Calu3 (cell line): ENCODE data around the gene NPAT. TPM values are rescaled to one million over a fixed set of nuclear protein-coding genes. Genes with fewer than 3 reads are reported as not detected.

Experiments used
- BruUV-seq: library from RNA; stranded (reverse); fragments of 400-500 nt; replicated peaks from 2 replicates; lab custom pipeline; 2021; lab: Mats Ljungman, UMichigan
- CTCF ChIA-PET: fragments of 300-600 bp; sonication (Branson Sonifier 250); formaldehyde crosslinking; loops from one replicate; lab custom pipeline; 2022; ENCODE audit warnings: antibody characterized with exemption; lab: Charles Lee
- DNase-seq: peaks from one replicate; pipeline ENCODE4 v3.0.0; 2022
- H3K27ac Mint-ChIP-seq: one replicate; pipeline ENCODE4 v1.8.0; 2022; ENCODE audit warnings: mixed read lengths; ENCODE audit not compliant: unreplicated experiment
- H3K27me3 Mint-ChIP-seq: one replicate; pipeline ENCODE4 v1.8.0; 2022; ENCODE audit warnings: mixed read lengths; ENCODE audit not compliant: unreplicated experiment
- H3K36me3 Mint-ChIP-seq: one replicate; pipeline ENCODE4 v1.8.0; 2022; ENCODE audit warnings: mild to moderate bottlenecking, moderate library complexity, mixed read lengths; ENCODE audit not compliant: insufficient read depth, unreplicated experiment
- H3K4me1 Mint-ChIP-seq: one replicate; pipeline ENCODE4 v1.8.0; 2022; ENCODE audit warnings: mild to moderate bottlenecking, low read depth, mixed read lengths; ENCODE audit not compliant: unreplicated experiment
- H3K4me3 Mint-ChIP-seq: one replicate; pipeline ENCODE4 v1.8.0; 2022; ENCODE audit warnings: mild to moderate bottlenecking, low read depth, moderate library complexity, mixed read lengths; ENCODE audit not compliant: unreplicated experiment
- H3K9me3 Mint-ChIP-seq: one replicate; pipeline ENCODE4 v1.8.0; 2022; ENCODE audit warnings: low read depth, mixed read lengths; ENCODE audit not compliant: unreplicated experiment
- intact Hi-C: fragments of 100-400 bp; cut with micrococcal nuclease; formaldehyde crosslinking; loops from one replicate; pipeline ENCODE4 v1.10.0; 2022; ENCODE audit not compliant: unreplicated experiment
- total RNA-seq: library from RNA; stranded (reverse); gene quantifications from 2 replicates; pipeline ENCODE4 v1.2.3, GENCODE V29; 2022
- TF ChIP-seq, protein P1 (sequence below): fragments of 200-600 bp; IDR thresholded peaks from one replicate; pipeline ENCODE4 v1.8.0; 2022; ENCODE audit warnings: antibody characterized with exemption; ENCODE audit not compliant: unreplicated experiment

NPAT gene
- total RNA-seq, 1 experiment from 2014 or later, result 11.5 TPM

DNA sequence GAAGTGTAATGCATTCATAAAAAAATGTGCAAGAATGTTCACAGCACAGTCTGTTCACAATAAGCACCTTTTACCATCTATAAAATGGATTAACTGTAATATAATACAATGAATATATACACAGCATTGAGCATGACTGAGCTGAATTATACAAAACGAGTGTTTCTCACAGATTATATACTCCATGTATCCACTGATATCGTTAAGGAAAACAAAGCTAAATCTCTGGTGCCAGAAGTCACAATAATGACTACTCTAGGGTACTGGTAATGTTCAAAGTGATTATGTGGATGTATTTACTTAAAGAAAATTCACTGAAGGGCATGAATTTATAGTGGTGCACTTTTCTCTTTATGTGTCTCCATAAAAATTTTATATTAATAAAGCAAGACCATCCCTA lies 67.8 kb downstream of the NPAT start:
- no peak overlapping the region for H3K27ac Mint-ChIP-seq
- DNase-seq, result no peak

DNA sequence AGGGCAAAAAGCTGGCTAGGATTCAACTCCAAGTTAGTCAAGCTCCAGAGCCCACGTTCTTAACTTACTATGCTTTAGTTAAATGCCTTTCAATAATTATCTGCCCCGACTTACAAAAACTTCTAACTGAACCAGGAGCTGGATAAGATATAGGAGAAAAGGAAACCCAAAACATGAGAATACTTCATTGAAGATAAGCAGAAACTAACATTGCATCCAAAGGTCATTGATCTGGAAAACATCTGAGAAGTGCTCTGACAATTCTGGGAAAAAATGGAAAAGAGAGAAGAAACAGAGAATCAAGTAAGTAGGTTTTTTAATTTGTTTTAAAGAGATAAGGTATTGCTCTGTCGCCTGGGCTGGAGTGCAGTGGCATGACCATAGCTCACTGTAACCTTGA lies 73.9 kb downstream of the NPAT start:
- Mint-ChIP-seq H3K4me1 (no peaks in the 10 kb centered on the region), H3K36me3 (peaks cover 20% of the 10 kb centered on the region), H3K9me3 (no peaks in the 10 kb centered on the region), H3K27me3 (no peaks in the 10 kb centered on the region), H3K27ac (no peak overlapping the region), H3K4me3 (no peak overlapping the region)
- no TSS peak for BruUV-seq
- intact Hi-C loops, result no loop called here
- no peak for DNase-seq
- CTCF ChIA-PET, result no interaction called here
- TF ChIP-seq, protein P1, sequence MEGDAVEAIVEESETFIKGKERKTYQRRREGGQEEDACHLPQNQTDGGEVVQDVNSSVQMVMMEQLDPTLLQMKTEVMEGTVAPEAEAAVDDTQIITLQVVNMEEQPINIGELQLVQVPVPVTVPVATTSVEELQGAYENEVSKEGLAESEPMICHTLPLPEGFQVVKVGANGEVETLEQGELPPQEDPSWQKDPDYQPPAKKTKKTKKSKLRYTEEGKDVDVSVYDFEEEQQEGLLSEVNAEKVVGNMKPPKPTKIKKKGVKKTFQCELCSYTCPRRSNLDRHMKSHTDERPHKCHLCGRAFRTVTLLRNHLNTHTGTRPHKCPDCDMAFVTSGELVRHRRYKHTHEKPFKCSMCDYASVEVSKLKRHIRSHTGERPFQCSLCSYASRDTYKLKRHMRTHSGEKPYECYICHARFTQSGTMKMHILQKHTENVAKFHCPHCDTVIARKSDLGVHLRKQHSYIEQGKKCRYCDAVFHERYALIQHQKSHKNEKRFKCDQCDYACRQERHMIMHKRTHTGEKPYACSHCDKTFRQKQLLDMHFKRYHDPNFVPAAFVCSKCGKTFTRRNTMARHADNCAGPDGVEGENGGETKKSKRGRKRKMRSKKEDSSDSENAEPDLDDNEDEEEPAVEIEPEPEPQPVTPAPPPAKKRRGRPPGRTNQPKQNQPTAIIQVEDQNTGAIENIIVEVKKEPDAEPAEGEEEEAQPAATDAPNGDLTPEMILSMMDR, result no peak

More for the DNA sequence above, 67.8 kb downstream of the NPAT start:
- CTCF ChIA-PET, result no interaction called here
- H3K36me3 Mint-ChIP-seq, result peaks cover 12% of the 10 kb centered on the region
- no peaks in the 10 kb centered on the region for H3K9me3 Mint-ChIP-seq
- no peaks in the 10 kb centered on the region for H3K4me1 Mint-ChIP-seq
- intact Hi-C loops, result no loop called here
- BruUV-seq, result no TSS peak
- no peak overlapping the region for H3K4me3 Mint-ChIP-seq
- H3K27me3 Mint-ChIP-seq, result no peaks in the 10 kb centered on the region
- TF ChIP-seq, protein P1, result no peak

DNA sequence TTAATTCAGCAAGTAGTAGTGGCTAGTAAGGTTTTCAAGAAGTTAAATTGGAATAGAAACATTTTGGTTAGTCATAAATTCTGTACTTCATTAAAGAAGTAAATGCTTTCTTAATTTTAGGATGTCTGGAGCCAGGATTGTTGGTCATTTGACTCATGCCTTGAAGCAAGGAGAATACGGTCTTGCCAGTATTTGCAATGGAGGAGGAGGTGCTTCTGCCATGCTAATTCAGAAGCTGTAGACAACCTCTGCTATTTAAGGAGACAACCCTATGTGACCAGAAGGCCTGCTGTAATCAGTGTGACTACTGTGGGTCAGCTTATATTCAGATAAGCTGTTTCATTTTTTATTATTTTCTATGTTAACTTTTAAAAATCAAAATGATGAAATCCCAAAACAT lies 75.3 kb downstream of the NPAT start:
- H3K4me1 Mint-ChIP-seq, result no peaks in the 10 kb centered on the region
- CTCF ChIA-PET, result no interaction called here
- H3K27me3 Mint-ChIP-seq, result no peaks in the 10 kb centered on the region
- no peak for DNase-seq
- H3K4me3 Mint-ChIP-seq, result no peak overlapping the region
- no peak overlapping the region for H3K27ac Mint-ChIP-seq
- intact Hi-C loops, result no loop called here
- no peaks in the 10 kb centered on the region for H3K9me3 Mint-ChIP-seq
- BruUV-seq, result no TSS peak
- TF ChIP-seq, protein P1, result no peak
- peaks cover 20% of the 10 kb centered on the region for H3K36me3 Mint-ChIP-seq

DNA sequence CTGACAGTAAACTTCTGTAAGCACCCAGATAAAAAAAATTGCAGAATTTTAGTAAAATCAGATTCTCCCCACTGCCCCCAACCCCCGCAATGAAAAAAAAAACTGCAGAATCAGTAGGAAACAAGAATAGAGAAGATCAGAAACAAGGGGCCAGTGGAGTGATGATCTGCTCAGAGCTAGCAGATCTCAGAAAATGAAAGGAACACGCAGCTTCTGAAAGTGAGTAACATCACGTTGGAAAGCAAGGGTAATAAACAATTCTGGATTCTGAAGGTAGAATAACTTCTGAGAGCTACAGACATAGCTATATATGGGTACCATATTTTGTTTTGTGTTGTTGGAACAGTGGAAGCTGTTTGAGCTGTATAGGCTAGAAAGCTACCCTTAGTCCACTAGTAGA lies 77.8 kb downstream of the NPAT start:
- DNase-seq, result no peak
- TF ChIP-seq, protein P1, result no peak
- no TSS peak for BruUV-seq
- Mint-ChIP-seq H3K4me3 (no peak overlapping the region), H3K36me3 (peaks cover 18% of the 10 kb centered on the region), H3K27me3 (no peaks in the 10 kb centered on the region), H3K9me3 (no peaks in the 10 kb centered on the region), H3K4me1 (no peaks in the 10 kb centered on the region), H3K27ac (no peak overlapping the region)
- intact Hi-C loops, result no loop called here
- CTCF ChIA-PET, result no interaction called here
